NCI-H1092 treated with DMSO at 0.1 percent for 48 hours (cell line): ENCODE measurements around the gene ARHGAP26.

ENCODE experiments used
- DNase-seq: peaks from one replicate; lab custom pipeline; 2025; lab: John Stamatoyannopoulos, UW

ARHGAP26 gene, protein sequence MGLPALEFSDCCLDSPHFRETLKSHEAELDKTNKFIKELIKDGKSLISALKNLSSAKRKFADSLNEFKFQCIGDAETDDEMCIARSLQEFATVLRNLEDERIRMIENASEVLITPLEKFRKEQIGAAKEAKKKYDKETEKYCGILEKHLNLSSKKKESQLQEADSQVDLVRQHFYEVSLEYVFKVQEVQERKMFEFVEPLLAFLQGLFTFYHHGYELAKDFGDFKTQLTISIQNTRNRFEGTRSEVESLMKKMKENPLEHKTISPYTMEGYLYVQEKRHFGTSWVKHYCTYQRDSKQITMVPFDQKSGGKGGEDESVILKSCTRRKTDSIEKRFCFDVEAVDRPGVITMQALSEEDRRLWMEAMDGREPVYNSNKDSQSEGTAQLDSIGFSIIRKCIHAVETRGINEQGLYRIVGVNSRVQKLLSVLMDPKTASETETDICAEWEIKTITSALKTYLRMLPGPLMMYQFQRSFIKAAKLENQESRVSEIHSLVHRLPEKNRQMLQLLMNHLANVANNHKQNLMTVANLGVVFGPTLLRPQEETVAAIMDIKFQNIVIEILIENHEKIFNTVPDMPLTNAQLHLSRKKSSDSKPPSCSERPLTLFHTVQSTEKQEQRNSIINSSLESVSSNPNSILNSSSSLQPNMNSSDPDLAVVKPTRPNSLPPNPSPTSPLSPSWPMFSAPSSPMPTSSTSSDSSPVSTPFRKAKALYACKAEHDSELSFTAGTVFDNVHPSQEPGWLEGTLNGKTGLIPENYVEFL

DNA sequence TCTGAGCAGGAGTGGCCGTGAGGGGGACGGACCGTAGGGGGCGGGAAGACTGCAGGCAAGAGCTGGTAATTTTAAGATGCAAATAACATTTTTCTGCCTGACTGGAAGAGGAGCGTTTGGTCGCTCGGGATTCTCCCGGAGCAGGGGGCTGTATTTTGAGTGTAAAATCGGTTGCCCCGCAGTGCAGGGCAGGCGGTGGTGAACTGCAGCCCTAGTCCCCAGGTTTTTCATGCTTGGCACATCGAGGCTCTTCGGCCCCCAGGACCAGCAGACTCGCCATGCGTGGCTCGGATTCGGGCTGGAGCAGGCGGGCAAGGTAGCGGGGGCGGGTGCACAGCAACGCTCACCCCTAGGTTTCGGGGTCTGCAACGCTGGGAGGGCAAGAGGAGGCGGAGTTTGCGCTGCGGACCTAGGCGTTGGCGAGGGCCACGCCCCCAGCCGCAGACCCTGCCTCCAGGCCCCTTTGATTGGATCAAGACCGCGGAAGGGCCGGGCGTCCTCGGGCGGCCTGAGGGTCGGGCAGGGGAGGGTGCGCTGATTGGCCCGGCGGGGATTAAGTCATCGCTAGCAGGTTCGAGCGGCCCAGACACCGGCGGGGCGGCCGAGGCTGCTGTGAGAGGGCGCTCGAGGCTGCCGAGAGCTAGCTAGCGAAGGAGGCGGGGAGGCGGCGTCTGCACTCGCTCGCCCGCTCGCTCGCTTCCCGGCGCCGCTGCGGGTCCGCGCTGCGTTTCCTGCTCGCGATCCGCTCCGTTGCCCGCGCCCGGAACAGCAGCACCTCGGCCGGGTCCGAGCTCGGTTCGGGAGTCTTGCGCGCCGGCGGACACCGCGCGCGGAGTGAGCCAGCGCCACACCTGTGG, at the start of gene ARHGAP26:
Gene ARHGAP26 (plus strand): TSS at position 585 of the 857 bp plus-strand sequence. CDS start 385 bp downstream, outside the sequence.
- DNase-seq = peak; percentile 88

DNA sequence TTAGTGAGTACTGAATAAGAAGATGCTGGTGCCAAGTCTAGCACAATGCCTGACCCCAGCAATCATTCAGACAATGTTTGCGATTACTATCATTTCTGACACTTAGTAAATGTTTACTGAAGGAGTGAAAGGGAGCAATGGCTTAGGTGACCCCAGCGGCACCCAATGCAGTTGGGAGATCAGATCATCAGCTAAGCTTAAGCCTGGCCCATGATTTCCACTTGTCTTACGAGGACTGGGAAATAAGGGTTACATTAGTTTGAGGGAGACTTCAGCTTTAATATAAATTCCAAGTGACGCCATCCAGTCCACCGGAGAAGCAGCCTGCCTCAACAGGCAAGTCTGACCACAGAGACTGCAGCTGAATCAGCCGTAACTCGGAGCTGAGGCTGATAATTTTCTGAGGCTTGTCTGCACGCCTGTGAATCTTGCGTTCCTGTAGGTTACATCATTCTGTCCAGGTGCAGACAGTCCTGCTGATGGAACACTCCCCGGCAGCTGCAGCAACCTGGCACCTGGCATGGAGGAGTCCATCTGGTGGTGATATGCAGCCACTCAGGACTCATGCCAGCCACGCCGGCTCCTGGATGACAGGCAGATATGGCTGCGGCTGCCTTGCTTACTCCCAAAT, 49.4 kb upstream of the ARHGAP26 start:
- peak; percentile 56 for DNase-seq

DNA sequence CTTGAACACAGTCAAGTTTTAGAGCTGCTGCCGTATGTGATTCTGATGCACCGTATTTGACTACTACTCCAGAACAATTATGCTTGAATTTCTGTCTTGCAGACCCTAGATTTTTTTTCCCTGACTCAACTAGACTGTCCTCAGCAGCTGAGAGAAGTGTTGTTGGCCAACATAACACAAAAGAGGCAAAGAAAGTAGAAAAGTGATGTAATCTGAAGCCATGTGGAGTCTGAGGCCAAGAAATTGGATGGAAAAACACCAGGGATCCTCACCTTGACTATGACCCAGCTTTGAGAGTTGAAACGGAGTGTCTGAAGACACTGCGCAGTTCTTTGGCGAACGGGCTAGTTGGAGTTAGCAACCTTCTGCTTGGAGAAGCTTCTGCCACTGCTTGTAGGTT, 48.0 kb upstream of the ARHGAP26 start:
- DNase-seq = no peak

DNA sequence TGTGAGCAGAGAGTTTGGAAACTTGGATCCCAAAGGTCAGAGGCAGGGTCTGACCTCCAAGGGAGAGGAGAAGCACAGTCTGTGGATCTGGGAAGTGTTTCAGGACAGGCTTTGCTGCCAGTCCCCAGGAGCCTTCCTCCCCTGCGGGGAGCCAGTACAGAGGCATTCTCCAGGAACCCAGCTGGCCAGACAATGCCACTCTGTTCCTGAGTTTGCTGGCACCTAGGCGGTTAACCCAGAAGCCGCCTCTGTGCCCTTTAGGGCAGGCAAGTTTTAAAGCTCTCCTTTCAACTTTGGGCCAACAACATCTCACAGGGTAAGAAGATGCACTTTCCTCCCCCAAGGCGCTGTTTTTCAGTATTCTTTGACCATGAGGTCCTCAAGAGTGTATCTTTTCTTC, 47.3 kb upstream of the ARHGAP26 start:
- no peak for DNase-seq

DNA sequence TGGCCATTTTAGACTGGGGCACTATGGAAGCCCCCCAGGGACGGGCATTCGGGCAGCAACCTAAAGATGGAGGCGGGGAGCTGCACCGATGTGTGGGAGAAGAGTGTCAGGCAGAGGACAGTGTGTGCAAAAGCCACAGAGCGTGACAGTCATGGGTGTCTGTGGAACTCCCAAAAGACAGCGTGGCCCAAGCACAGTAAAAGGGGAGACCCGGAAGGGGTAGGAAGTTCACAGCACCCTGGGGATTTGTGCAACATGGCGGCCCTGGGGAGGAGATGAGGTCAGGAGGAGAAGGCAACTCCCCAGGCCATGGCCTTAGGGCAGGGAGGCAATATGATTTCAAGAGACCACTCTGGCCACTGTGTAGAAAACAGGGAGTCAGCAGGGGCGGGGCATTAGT, 45.4 kb upstream of the ARHGAP26 start:
- DNase-seq = no peak

DNA sequence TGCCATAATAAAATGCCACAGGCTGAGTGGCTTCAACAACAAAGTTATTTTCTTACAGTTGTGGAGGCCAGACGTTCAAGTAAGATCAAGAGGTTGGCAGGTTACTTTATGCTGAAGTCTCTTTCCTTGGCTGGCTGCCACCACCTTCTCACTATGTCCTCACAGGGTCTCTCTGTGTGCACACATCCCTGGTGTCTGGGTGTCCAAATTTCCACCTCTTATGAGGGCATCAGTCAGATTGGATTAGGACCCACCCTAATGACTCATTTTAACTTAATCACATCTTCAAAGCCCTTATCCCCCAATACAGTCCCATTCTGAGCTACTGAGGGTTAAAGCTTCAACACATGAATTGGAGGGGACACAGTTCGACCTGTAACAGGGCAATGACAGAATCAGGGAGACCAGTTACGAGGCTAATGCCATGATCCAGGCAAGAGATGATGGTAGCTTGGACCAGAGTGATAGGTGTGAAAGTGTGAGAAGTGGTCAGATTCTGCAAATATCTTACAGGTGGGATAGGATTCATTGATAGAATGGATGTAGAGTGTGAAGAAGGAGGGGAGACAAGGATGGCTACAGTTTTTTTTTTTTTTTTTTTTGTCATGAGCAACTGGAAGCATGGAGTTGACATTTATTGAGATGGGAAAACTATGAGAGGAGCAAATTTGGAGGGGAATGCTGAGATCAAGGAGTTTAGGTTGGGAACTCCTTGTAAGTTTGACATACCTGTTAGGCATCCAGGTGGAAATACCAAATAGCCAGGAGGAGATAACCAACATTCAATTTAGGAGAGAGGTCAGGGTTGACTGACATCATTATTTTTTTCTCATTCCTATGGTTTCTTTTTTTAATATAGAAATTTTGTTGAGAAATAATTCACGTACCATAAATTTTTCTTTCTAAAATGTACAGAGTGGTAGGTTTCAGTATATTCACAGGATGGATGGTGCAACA, 44.7 kb upstream of the ARHGAP26 start:
- no peak for DNase-seq

DNA sequence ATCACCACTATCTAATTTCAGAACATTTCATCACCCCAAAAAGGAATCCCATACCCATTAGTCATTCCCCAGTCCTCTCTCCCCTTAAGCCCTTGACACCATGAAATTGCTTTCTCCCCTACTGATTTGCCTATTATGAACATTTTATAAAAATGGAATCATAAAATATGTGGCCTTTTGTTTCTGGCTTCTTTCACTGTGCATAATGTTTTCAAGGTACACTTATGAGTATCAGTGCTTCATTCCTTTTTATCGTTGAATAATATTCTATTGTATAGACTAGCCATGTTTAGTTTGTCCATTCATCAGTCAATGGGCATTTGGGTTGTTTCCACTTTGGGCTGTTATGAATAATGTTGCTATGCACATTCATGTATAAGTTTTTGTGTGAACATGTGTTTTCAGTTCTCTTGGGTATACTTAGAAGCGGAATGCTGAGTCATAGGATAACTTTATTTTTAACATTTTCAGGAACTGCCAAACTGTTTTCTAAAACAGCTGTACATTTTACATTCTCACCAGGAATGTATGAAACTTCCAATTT, 43.9 kb upstream of the ARHGAP26 start:
- no peak for DNase-seq

DNA sequence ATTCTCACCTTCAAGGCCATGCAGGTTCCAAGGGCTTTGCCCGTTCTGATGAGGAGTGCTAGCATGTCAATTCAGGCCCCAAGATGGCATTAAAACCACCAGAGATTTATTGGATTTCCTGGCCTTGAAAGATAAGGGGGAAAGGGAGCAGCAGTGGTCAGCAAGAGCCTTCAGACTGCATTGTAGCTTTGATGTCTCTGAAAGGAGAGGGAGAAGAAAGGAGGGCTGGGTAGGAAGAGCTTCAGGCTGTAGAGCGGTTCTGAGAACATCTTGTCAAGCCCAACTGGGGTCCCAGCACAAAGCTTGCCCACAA, 42.5 kb upstream of the ARHGAP26 start:
- DNase-seq = no peak

DNA sequence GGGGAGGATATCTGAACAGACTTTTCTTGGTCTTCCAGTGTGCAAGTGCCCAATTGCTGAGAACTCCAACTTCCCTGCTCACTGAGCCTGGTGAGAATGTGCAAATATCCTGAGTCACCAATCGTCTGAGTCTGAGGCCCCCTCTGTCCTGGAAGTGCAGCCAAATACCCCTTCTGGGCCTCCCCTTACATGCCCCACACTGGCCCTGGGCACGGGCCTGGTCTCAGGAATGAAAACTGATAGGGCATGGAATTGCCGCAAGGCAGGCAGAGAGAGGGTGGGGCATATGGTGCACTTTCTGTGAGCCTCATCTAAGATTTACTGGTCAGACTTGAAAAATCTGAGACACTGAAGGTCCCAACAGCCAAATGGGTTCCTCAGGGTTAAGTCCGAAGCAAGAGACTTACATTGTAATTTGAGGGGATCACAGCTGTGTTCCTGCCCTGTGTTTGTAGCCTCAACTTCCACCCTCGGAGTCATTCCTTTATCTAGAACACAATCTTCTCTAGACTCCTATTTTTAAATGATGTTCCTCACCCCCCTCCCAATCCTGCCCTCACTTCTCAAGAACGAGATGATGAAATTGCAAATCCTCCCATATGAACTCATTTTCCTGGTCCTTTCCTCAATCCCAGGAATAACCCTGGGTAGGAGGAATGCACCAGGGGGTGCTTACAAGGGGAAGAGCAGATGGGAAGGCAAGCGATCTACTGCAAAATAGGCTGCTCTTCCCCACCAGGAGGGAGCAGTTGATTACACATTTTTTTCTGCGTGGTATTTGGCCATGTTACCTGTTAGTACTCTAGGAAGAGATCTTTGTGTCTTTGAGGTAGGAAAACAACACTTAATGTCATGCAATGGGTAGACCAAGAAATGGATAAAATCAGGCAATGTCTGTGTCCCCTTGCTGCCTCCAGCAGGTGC, 34.6 kb upstream of the ARHGAP26 start:
- DNase-seq = no peak

DNA sequence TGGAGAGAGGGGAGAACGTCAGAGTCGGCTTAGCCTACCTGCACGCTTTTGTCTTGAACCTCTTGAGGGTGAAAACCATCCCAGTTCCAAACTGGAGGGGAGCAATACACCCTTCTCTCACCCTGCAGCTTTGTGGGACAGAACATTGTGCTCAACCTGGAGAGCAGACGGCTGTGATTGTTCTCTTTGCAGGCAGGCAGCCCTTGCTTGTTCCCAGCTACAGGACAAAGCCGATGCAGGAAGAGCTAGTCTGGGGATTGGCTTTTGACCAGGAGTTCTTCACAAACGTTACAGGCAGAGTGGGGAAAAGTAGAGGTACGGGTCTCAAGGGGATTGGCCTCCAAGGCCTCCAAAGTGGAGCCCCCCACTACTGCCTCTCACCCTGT, 33.9 kb upstream of the ARHGAP26 start:
- DNase-seq = no peak

DNA sequence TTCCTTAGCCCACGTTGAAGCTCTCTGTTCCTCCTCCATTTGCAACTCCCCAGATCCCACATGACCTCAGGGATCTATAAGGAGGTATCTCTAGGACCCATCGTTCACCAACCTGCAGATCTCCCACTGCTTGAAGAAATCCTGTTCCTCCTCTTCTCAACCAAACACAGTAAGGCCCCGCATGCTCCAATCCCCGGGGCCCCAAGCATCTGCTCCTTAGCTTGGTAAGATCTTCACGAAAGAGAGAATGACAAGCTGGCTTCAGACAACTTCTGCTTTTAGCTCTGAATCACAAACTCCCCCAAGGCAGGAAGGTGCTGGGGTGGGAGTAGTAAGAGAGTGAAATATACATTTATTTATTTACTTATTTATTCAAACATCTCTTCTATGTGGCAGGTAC, 33.0 kb upstream of the ARHGAP26 start:
- DNase-seq = no peak

DNA sequence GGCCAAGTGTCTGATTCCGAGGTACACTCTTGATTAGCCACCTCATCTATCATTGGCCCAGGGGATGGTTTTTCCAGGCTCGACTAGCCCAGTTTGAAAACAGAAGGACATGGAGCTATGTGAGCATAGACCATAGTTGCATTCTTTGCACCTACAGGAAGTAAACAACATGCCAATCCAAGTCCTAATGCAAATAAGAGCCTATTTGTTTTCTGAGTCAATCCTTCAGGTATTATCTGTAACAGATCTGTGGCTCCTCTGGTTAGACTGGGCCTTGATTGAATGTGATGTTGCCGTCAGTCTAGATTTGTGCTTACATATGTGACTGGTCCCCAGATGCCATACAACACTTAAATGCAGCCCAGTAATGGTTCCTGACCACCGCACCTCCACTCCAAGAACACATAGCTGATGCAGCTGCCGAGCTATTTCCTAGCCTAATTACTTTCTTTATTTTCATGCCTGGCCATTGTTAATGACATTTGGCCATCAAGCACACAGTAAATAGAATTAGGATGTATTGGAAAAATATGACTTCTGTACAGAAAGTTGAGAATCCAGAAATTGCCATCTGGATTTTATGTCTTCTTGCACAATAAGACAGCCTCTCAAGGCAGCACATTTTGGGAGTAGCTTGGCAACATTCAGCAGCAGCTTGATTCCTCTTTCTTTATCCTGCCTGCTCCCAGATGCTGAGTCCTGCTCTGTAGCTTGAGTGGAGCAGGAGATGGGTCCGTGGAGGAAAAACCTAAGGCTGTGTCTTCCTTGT, 29.5 kb upstream of the ARHGAP26 start:
- no peak for DNase-seq

DNA sequence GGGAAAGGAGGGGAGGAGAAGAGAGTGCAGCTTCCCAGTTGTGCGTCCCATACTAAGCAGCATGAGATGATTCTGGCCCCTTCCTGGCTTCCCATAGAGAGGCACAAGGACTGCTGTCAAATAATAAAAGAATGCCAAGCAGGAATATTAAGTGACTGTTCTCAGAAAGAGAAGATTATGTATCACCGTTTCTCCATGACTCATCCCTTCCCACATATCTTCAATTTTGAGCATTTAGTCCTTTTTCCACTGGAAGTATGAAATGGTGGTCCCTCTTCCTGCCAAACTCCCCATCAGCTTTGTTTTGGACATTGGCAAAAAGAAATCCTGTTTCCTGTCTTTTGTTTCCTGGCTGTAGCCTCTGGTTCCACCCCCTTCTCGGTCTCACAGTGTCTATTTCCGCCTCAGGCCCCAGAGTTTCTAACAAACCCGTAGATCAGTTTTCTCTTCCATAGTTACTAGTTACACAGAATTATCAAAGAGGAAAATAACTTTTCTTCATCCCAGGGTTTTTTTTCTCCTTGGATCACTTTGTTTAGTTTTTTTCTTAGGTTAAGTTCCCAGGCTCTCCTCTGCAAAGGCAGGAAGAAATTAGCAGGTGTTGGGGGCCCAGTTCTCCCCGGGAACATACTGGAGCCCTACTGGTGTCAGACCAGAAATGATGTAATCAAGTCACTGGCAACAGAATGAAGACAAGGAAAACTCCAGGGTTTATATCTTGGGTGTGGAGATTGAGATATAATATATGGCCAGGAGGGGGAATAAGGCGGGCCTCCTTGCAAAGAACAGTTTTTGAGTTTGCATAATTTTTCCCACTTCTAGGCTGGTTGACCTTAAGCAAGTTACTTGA, 26.4 kb upstream of the ARHGAP26 start:
- no peak for DNase-seq

DNA sequence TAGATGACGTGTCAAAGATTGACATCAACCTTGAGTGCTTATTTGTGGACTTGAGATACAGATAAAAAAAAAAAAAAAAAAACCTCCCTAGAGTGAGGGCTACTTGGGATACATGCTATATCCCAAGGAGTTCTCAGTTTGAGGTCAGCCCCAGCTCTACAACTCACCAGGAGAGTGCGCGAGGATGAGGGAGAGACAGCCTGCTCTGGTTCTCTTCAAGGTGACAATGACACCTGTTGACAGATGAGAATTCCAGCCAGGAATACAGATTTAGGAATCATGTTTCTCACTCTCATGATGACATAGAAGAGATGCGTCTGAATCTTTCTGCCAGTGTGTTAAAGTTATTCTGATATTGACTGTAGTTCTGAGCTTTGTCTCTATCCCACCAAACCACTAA, 24.9 kb upstream of the ARHGAP26 start:
- no peak for DNase-seq

DNA sequence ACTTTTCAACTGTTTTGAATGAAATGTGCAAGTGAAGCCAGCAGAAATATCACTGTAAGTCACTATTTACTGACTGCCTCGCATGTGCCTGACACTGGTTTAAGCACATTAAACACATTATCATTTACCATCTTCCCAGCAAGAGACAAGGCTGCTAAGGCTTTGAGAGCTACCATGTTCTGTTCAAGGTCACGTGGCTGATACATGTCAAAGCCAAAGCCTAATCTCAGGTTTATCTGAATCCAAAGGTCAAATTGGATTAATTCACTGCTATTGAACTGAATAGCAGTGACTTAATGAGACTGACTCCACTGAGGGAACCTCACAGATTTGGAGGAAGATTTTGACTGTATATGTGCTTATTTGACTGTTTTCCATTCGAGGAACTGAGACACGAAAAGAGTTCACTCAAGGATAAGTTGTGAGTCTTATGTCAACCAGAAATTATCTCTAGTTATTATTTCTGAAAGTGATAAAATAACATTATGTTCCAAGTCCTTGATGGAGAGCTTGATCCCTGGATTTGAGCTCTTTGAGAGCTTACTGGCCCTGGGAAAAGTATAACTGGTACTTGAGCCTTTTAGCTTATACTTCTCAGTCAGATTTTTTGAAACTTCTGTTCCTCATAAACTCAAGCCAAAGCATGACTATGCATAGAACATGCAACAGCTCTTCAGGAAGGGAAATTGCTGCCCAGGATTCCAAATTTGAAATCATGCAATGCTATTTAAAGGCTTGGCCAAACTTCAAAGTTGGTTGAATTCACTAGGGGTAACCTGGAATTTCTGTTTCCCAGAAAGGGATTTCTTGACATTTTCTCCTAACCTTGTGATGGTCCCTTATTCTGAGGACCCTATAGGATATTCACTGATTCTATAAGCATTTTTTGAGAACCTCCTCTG, 23.4 kb upstream of the ARHGAP26 start:
- DNase-seq = no peak

DNA sequence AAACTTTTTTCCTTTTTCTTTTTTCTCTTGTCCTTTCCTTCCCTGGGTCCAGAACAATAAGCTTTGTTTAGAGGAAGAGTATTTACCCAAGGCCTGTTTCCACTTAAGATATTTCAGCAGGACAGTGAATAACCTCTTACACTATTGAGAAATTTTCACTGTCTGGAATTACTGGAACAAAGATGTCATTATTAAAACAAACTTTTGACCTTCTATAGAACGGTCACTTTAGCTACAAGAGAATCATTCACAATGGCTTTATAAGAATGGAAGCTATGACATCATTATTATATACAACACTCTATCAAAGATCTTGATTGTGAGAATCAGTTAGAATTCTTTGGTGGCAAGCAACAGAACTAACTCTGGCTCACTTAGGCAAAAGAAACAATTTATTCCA, 22.0 kb upstream of the ARHGAP26 start:
- DNase-seq = no peak
